Measurements from ENCODE around the gene STOM. TPM values are rescaled to one million over a fixed set of nuclear protein-coding genes. Genes with fewer than 3 reads are reported as not detected.

The STOM gene
- total RNA-seq, 1 experiment from 2014 or later, result 192 TPM

GRCh38 chr9:121317737-121318630 is 52.1 kb downstream of the STOM start:
- H3K4me3 ChIP-seq, result no peak overlapping the region
- no peak for DNase-seq (ENCODE audit: low read depth in 1 of 2, low spot score in 2 of 2)
- H3K36me3 ChIP-seq, result peaks cover 61% of the 10 kb centered on the region
- no peaks in the 10 kb centered on the region for H3K27me3 ChIP-seq (replicated peaks)
- peaks cover 27% of the 10 kb centered on the region for H3K4me1 ChIP-seq (replicated peaks)
- no peaks in the 10 kb centered on the region for H3K9me3 ChIP-seq (replicated peaks)
- no peak overlapping the region for H3K27ac ChIP-seq

GRCh38 chr9:121316852-121317373 is 53.1 kb downstream of the STOM start:
- H3K27ac ChIP-seq, result no peak overlapping the region
- H3K9me3 ChIP-seq (replicated peaks), result no peaks in the 10 kb centered on the region
- no peak overlapping the region for H3K4me3 ChIP-seq
- no peak for DNase-seq (ENCODE audit: low read depth in 1 of 2, low spot score in 2 of 2)
- no peaks in the 10 kb centered on the region for H3K27me3 ChIP-seq (replicated peaks)
- H3K4me1 ChIP-seq (replicated peaks), result peaks cover 17% of the 10 kb centered on the region
- H3K36me3 ChIP-seq, result peaks cover 65% of the 10 kb centered on the region

DNA sequence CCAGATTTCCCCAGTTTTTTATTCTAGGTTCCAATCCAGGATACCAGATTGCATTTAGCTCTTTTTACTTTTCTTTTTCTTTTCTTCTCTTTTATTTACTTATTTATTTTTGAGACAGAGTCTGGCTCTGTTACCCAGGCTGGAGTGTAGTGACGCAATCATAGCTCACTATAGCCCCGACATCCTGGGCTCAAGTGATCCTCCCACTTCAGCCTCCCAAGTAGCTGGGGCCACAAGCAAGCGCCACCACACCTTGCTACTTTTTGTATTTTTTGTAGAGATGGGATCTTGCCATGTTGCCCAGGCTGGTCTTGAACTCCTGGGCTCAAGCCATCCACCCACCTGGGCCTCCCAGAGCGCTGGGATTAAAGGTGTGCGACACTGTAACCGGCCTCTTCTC is 53.7 kb downstream of the STOM start:
- H3K27ac ChIP-seq, result no peak overlapping the region
- DNase-seq (ENCODE audit: low read depth in 1 of 2, low spot score in 2 of 2), result no peak
- no peak overlapping the region for H3K4me3 ChIP-seq
- H3K27me3 ChIP-seq (replicated peaks), result no peaks in the 10 kb centered on the region
- H3K4me1 ChIP-seq (replicated peaks), result peaks cover 13% of the 10 kb centered on the region
- H3K9me3 ChIP-seq (replicated peaks), result no peaks in the 10 kb centered on the region
- H3K36me3 ChIP-seq, result peaks cover 67% of the 10 kb centered on the region

DNA sequence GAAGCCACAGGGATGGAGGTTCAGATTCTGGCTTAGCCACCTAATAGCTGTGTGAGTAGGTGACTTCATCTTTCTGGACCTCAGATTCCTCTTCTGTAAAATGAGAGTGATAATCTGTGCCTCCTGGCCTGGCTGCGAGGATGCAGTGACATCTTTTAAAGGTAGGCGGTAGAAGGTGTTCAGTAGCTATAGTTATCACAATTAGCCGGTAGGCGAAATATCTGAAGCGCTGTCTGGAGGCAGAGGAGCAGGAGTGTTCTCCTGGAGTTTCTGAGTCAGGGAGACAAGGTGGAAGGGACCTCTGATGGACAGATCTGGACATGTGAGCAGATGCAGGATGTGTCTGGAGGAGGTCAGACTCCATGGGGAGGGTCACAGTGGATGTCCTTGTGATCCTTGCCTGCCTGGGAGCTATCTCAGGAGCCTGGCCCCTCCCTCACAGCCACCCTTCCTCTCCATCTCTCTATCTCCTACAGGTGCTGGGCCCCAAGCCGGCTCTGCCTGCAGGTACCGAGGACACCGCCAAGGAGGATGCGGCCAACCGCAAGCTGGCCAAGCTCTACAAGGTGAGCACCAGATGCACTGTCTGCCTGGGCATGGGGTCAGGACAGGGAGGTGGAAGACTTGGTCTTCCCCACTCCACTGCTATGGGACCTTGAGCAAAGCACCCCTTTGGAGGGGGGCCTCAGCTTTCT is 56.4 kb downstream of the STOM start:
- no peak overlapping the region for H3K4me3 ChIP-seq
- H3K36me3 ChIP-seq, result peaks cover 67% of the 10 kb centered on the region
- no peak overlapping the region for H3K27ac ChIP-seq
- H3K27me3 ChIP-seq (replicated peaks), result no peaks in the 10 kb centered on the region
- no peaks in the 10 kb centered on the region for H3K9me3 ChIP-seq (replicated peaks)
- H3K4me1 ChIP-seq (replicated peaks), result no peaks in the 10 kb centered on the region
- DNase-seq (ENCODE audit: low read depth in 1 of 2, low spot score in 2 of 2), result no peak

- H3K27me3 ChIP-seq (replicated peaks), result no peaks in the 10 kb centered on the region
- DNase-seq (ENCODE audit: low read depth in 1 of 2, low spot score in 2 of 2), result no peak
- peaks cover 62% of the 10 kb centered on the region for H3K36me3 ChIP-seq
- no peak overlapping the region for H3K27ac ChIP-seq
- no peaks in the 10 kb centered on the region for H3K4me1 ChIP-seq (replicated peaks)
- no peak overlapping the region for H3K4me3 ChIP-seq
- H3K9me3 ChIP-seq (replicated peaks), result no peaks in the 10 kb centered on the region
These were observed 57.9 kb downstream of the STOM start for GRCh38 chr9:121312169-121312568.

GRCh38 chr9:121310571-121310970 is 59.5 kb downstream of the STOM start:
- no peak overlapping the region for H3K27ac ChIP-seq
- H3K4me1 ChIP-seq (replicated peaks), result no peaks in the 10 kb centered on the region
- no peak for DNase-seq (ENCODE audit: low read depth in 1 of 2, low spot score in 2 of 2)
- H3K9me3 ChIP-seq (replicated peaks), result no peaks in the 10 kb centered on the region
- peaks cover 53% of the 10 kb centered on the region for H3K36me3 ChIP-seq
- H3K4me3 ChIP-seq, result no peak overlapping the region
- no peaks in the 10 kb centered on the region for H3K27me3 ChIP-seq (replicated peaks)

DNA sequence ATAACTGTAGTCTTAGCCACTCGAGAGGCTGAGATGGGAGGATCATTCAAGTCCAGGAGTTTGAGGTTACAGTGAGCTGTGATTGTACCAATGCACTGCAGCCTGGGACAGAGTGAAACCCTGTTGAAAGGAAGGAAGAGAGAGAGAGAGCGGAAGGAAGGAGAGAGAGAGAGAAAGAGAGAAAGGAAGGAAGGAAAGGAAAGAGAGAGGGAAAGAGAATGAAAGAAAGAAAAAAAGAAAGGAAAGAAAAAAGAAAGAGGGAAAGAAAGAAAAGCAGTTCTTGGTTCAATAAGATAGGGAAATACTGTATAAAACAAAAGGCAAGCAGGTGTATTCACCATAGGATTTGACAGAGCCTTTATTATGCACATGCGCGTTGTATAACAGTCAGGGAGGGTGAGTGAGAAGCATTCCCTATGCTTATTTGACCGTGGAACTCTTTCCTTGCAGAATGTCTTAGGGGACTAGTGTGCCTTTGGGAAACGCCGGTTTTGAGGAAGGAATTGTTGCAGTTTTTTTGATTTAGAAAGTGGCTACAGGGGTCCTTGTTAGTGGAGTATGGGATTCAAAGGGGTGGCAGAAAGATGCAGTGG is 60.1 kb downstream of the STOM start:
- peaks cover 55% of the 10 kb centered on the region for H3K36me3 ChIP-seq
- H3K4me1 ChIP-seq (replicated peaks), result no peaks in the 10 kb centered on the region
- no peak overlapping the region for H3K4me3 ChIP-seq
- H3K9me3 ChIP-seq (replicated peaks), result no peaks in the 10 kb centered on the region
- no peak overlapping the region for H3K27ac ChIP-seq
- no peak for DNase-seq (ENCODE audit: low read depth in 1 of 2, low spot score in 2 of 2)
- no peaks in the 10 kb centered on the region for H3K27me3 ChIP-seq (replicated peaks)

DNA sequence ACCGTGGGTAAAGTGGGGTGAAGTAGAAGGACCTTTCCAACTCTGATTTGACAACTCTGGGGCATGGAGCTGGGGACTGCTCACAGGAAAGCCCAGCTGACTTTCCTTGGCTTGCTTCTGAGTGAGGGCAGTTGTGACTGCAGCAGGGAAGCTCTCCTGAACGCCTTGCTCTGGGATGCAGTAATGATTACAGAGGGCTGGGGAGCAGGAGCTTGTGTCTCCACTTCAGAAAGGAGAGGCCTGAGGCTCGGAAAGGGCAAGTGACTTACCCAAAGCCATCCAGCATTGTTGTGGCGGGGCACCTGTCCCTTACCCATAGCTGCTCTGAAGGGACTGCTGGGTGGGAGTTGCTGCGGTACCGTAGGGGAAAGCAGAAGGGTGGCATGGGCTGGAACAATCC is 60.9 kb downstream of the STOM start:
- Histone ChIP-seq H3K27ac (no peak overlapping the region), H3K27me3 (replicated peaks) (no peaks in the 10 kb centered on the region), H3K4me3 (no peak overlapping the region), H3K4me1 (replicated peaks) (no peaks in the 10 kb centered on the region), H3K9me3 (replicated peaks) (no peaks in the 10 kb centered on the region), H3K36me3 (peaks cover 57% of the 10 kb centered on the region)
- DNase-seq (ENCODE audit: low read depth in 1 of 2, low spot score in 2 of 2), result no peak

- Histone ChIP-seq H3K36me3 (peaks cover 57% of the 10 kb centered on the region), H3K27me3 (replicated peaks) (no peaks in the 10 kb centered on the region), H3K9me3 (replicated peaks) (no peaks in the 10 kb centered on the region), H3K27ac (no peak overlapping the region), H3K4me1 (replicated peaks) (no peaks in the 10 kb centered on the region), H3K4me3 (no peak overlapping the region)
- DNase-seq (ENCODE audit: low read depth in 1 of 2, low spot score in 2 of 2), result no peak
These were observed 61.3 kb downstream of the STOM start for GRCh38 chr9:121308765-121309164.

DNA sequence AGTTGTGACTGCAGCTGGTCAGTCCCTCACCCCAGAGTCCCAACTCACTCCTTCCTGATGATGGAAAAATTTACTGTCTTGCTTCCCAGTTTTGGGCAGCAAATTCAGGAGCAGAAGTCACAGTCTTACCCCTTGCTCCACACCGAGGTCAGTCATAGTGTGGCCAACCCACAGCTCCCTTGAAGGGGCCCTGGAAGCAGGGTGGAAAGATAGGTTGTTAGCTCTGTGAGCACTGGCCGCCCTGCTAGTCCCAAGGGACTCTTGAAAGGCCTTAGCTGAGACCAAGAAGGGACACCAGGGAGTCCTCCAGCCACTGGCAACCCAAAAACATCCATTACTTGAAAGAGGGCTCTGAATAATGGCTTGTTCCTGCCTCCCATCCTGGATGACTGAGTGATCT is 62.1 kb downstream of the STOM start:
- DNase-seq (ENCODE audit: low read depth in 1 of 2, low spot score in 2 of 2), result no peak
- Histone ChIP-seq H3K9me3 (replicated peaks) (no peaks in the 10 kb centered on the region), H3K4me1 (replicated peaks) (no peaks in the 10 kb centered on the region), H3K4me3 (no peak overlapping the region), H3K27me3 (replicated peaks) (no peaks in the 10 kb centered on the region), H3K36me3 (peaks cover 57% of the 10 kb centered on the region), H3K27ac (no peak overlapping the region)

GRCh38 chr9:121305269-121305994 is 64.6 kb downstream of the STOM start:
- no peaks in the 10 kb centered on the region for H3K4me1 ChIP-seq (replicated peaks)
- no peak overlapping the region for H3K4me3 ChIP-seq
- no peaks in the 10 kb centered on the region for H3K9me3 ChIP-seq (replicated peaks)
- H3K27ac ChIP-seq, result no peak overlapping the region
- DNase-seq (ENCODE audit: low read depth in 1 of 2, low spot score in 2 of 2), result no peak
- H3K27me3 ChIP-seq (replicated peaks), result no peaks in the 10 kb centered on the region
- H3K36me3 ChIP-seq, result peaks cover 45% of the 10 kb centered on the region

GRCh38 chr9:121304707-121305106 is 65.3 kb downstream of the STOM start:
- DNase-seq (ENCODE audit: low read depth in 1 of 2, low spot score in 2 of 2), result no peak
- H3K36me3 ChIP-seq, result peaks cover 42% of the 10 kb centered on the region
- no peaks in the 10 kb centered on the region for H3K27me3 ChIP-seq (replicated peaks)
- H3K9me3 ChIP-seq (replicated peaks), result no peaks in the 10 kb centered on the region
- H3K27ac ChIP-seq, result no peak overlapping the region
- H3K4me3 ChIP-seq, result no peak overlapping the region
- no peaks in the 10 kb centered on the region for H3K4me1 ChIP-seq (replicated peaks)
